Peyer's patch (tissue), 4 donors: ENCODE measurements around the gene CCDC71L. TPM values are rescaled to one million over a fixed set of nuclear protein-coding genes. Genes with fewer than 3 reads are reported as not detected.
A peak's percentile ranks its signal among the peaks of the same experiment; 100 is the strongest.

ENCODE experiments used
- DNase-seq, 3 donors: peaks; one replicate each; pipeline ENCODE4 v3.0.0-alpha.2; 2017 to 2019
- H3K27ac ChIP-seq, 4 donors: fragments of 200-600 bp; sonication (generic); one replicate each; pipeline ENCODE4 v1.5.1; 2016 to 2019
- H3K27me3 ChIP-seq, 2 donors: fragments of 200-600 bp; sonication (generic); one replicate each; pipeline ENCODE4 v1.5.1; 2019
- H3K36me3 ChIP-seq, 3 donors: fragments of 200-600 bp; sonication (generic); one replicate each; pipeline ENCODE4 v1.5.1; 2016 to 2019
- H3K4me1 ChIP-seq, 4 donors: fragments of 200-600 bp; sonication (generic); one replicate each; pipeline ENCODE4 v1.5.1; 2016 to 2019
- H3K4me3 ChIP-seq, 4 donors: fragments of 200-600 bp; sonication (generic); 1 replicate in 3 of 4; 2 replicates in 1 of 4; pipeline ENCODE4 v1.5.1; 2016 to 2019; ENCODE audit warnings: mild to moderate bottlenecking in 1 of 4
- H3K9me3 ChIP-seq, 4 donors: fragments of 200-600 bp; sonication (generic); one replicate each; pipeline ENCODE4 v1.5.1; 2016 to 2019; ENCODE audit warnings: mild to moderate bottlenecking in 1 of 4
- POLR2A ChIP-seq, 2 donors: fragments of 450-650 bp; IDR thresholded peaks; one replicate each; pipeline ENCODE4 v1.5.1; 2017; ENCODE audit warnings: antibody characterized with exemption in 2 of 2, mild to moderate bottlenecking in 2 of 2, moderate library complexity in 2 of 2
- total RNA-seq, 4 donors: library from RNA; depleted of rRNA; stranded (reverse); fragments of >200 nt; gene quantifications; one replicate each; pipeline ENCODE4 v1.1.0, GENCODE V29; 2016
- TF ChIP-seq, protein P1 (sequence below), 6 experiments: fragments of 450-650 bp in 4 of 6; fragments of 200-600 bp in 2 of 6; sonication (generic) in 1 of 6; IDR thresholded peaks; one replicate each; pipeline ENCODE4 v1.5.1; 2017 to 2019; ENCODE audit warnings: antibody characterized with exemption in 6 of 6, mild to moderate bottlenecking in 3 of 6, moderate library complexity in 1 of 6

CCDC71L gene
- total RNA-seq, 4 donors from 2014 or later: 20.3 to 33.8 (median 23.8) TPM

DNA sequence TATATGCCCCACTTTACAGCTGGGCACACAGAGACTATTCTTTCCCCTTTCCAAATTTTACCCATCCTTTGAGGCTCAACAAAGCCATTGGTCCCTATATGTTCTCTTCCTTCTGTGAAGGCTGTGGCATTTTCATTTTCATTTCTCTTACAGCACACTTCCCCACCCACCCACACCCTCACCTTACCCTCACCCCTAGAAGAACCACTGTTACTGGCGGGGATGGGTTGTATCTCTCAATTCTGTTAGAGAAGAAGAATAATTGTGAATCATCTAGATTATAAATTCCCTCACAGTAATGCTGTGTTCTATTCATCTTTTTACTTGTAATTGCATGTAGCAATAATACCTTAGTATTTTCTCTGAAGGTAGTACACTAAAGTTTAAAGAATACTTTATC lies 10.2 kb upstream of the CCDC71L start:
- no peak for DNase-seq
- H3K27me3 ChIP-seq: no peaks in the 10 kb centered on the region
- no peak overlapping the region for H3K27ac ChIP-seq
- no peaks in the 10 kb centered on the region for H3K9me3 ChIP-seq
- TF ChIP-seq, protein P1, sequence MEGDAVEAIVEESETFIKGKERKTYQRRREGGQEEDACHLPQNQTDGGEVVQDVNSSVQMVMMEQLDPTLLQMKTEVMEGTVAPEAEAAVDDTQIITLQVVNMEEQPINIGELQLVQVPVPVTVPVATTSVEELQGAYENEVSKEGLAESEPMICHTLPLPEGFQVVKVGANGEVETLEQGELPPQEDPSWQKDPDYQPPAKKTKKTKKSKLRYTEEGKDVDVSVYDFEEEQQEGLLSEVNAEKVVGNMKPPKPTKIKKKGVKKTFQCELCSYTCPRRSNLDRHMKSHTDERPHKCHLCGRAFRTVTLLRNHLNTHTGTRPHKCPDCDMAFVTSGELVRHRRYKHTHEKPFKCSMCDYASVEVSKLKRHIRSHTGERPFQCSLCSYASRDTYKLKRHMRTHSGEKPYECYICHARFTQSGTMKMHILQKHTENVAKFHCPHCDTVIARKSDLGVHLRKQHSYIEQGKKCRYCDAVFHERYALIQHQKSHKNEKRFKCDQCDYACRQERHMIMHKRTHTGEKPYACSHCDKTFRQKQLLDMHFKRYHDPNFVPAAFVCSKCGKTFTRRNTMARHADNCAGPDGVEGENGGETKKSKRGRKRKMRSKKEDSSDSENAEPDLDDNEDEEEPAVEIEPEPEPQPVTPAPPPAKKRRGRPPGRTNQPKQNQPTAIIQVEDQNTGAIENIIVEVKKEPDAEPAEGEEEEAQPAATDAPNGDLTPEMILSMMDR (IDR thresholded peaks at IDR 0.05): no peak
- no peak for TF ChIP-seq POLR2A (IDR thresholded peaks at IDR 0.05)
- H3K4me3 ChIP-seq: no peak overlapping the region
- H3K36me3 ChIP-seq: no peaks in the 10 kb centered on the region
- H3K4me1 ChIP-seq: no peaks in the 10 kb centered on the region

DNA sequence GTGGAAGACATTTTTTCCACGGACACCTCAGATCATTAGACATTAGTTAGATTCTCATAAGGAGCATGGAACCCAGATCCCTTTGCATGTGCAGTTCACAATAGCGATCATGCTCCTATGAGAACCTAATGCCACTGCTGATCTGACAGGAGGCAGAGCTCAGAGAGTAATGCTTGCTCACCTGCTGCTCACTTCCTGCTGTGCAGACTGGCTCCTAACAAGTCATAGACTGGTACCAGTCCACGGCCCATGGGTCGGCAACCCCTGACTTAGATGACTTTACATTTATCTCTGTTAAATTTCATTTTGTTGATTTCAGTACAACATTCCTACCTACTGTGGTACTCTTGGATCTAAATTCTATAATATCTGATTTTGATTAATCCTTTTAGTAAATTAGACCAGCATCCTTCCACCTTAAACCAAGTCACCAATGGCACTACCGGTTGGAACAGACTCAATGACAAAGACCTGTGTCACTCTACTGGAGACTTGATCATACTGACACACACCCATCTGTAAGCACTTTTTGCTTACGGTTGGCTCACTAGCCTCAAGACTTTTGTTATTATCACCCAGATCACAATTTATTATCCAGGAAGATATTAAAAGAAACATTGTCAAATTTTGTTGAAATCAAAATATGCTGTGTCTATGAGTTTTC lies 8.0 kb upstream of the CCDC71L start:
- Histone ChIP-seq H3K4me3 (no peak overlapping the region), H3K27ac (no peak overlapping the region), H3K9me3 (no peaks in the 10 kb centered on the region), H3K27me3 (no peaks in the 10 kb centered on the region), H3K4me1 (no peaks in the 10 kb centered on the region), H3K36me3 (no peaks in the 10 kb centered on the region)
- DNase-seq: no peak
- TF ChIP-seq, protein P1 (IDR thresholded peaks at IDR 0.05): no peak
- TF ChIP-seq POLR2A (IDR thresholded peaks at IDR 0.05): no peak

DNA sequence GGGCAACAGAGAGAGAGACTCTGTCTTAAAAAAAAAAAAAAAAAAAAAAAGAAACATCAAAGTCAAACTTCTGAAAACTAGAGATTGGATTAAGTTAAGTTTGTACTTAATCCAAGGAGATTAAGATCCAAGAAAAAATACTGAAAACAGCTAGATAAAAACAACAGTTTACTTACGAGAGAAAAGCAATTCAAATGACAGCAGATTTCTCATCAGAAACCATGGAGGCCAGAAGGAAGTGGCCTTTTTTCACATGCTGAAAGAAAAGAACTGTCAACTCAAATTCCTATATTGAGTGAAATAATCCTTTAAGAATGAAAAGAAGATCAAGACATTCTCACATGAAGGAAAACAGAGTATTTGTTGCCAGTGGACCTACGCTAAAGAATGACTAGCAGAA lies 5.4 kb upstream of the CCDC71L start:
- H3K9me3 ChIP-seq: no peaks in the 10 kb centered on the region
- H3K27me3 ChIP-seq: no peaks in the 10 kb centered on the region
- TF ChIP-seq, protein P1 (IDR thresholded peaks at IDR 0.05): no peak
- TF ChIP-seq POLR2A (IDR thresholded peaks at IDR 0.05): no peak
- H3K4me1 ChIP-seq: no peaks in the 10 kb centered on the region
- H3K36me3 ChIP-seq: no peaks in the 10 kb centered on the region
- H3K4me3 ChIP-seq: no peak overlapping the region
- H3K27ac ChIP-seq: no peak overlapping the region
- DNase-seq: no peak

DNA sequence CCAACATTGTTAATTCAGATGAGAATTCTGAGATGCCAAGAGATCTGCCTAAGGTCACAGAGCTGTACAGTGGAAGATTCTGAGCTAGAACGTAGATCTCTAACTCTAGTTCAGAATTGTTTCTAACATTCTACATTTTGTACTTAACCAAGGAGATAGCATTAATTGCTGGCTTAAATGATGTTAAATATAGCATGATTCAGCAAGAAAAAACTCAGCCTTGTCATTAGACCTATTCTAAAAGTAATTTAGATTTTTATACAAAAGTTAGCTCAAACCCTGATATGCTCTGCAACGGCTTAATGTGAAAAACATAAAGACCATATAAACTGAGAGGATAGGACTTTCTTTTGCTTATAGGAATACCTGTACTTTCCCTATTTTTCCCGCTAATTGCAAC lies 3.4 kb upstream of the CCDC71L start:
- Histone ChIP-seq H3K36me3 (no peaks in the 10 kb centered on the region), H3K4me3 (no peak overlapping the region), H3K27ac (no peak overlapping the region), H3K9me3 (no peaks in the 10 kb centered on the region), H3K27me3 (no peaks in the 10 kb centered on the region), H3K4me1 (peaks cover 0 to under 1% (median 0%) of the 10 kb centered on the region in 4 donors)
- no peak for TF ChIP-seq POLR2A (IDR thresholded peaks at IDR 0.05)
- TF ChIP-seq, protein P1 (IDR thresholded peaks at IDR 0.05): no peak
- no peak for DNase-seq

DNA sequence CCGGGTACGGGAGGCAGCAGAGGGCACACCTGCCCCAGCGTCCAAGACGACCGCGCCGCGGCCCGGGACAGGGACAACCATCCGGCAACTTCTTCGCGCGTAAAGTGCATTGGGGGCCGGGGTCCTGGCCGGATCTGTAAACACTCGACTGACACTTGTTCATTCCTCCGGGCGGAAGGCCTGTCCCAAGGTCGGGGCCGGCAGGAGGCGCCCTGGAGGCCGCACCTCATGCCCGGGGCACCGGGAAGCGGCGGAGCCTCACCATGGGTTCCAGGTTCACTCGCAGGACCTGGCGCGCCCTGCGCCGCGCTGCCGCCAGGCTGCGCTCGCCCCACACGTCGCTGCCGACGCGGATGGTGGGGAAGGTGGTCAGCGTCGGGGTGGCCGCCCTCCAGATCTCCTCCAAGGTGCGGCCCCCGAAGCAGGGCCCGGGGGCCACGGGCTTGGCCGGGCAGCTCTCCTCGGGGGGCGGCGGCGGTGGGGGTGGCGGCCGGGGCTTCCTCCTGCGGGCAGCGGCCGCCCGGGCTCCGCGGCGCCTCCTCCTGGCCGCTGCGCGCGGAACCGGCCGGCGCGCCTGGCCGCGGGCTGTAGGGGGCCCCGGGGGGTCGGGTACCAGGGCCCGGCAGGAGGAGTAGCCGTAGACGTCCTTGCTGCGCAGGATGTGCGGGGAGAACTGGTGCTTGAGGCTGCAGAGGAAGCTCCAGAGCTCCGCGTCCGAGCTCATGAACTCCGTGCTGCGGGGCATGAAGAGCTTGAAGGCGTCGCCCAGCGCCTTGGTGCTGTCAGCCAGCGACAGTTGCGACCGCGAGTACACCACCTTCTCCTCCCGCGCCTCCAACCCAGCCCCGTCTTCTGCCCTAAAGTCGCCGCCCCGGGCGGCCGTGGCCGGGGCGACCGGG lies 746 bp downstream of the CCDC71L start:
- no peaks in the 10 kb centered on the region for H3K9me3 ChIP-seq
- peak; percentile 74 to 93 (median 92) for DNase-seq
- H3K4me3 ChIP-seq: peak overlapping the region; percentile 66 to 94 (median 85)
- H3K27ac ChIP-seq: peak overlapping the region; percentile 91 to 97 (median 92)
- H3K4me1 ChIP-seq: peaks cover 0 to 25% (median 1%) of the 10 kb centered on the region in 4 donors
- H3K36me3 ChIP-seq: no peaks in the 10 kb centered on the region
- TF ChIP-seq, protein P1 (IDR thresholded peaks at IDR 0.05): peak; percentile 46 to 79 (median 76)
- TF ChIP-seq POLR2A (IDR thresholded peaks at IDR 0.05): peak; percentile 35 to 40
- H3K27me3 ChIP-seq: no peaks in the 10 kb centered on the region
